ENCODE measurements around the gene L1TD1. TPM values are rescaled to one million over a fixed set of nuclear protein-coding genes. Genes with fewer than 3 reads are reported as not detected.
"Not testable (repeated sequence)": the region's sequence is repeated elsewhere in the genome, so short reads cannot be mapped to it uniquely, and the experiment has no call there.

The L1TD1 gene
- total RNA-seq, 1 donor = under 0.01 TPM

- no peak for DNase-seq (ENCODE audit: low read depth)
- H3K4me3 ChIP-seq (ENCODE audit: low read depth, low read length) = no peak overlapping the region
- TF ChIP-seq CTCF (IDR thresholded peaks at IDR 0.05; ENCODE audit: insufficient read depth, low read length) = no peak
Measured at GRCh38 chr1:62178372-62178771, 16.3 kb upstream of the L1TD1 start.

- H3K4me3 ChIP-seq (ENCODE audit: low read depth, low read length); DNase-seq (ENCODE audit: low read depth): not testable (repeated sequence)
Measured at GRCh38 chr1:62180054-62180453, 14.6 kb upstream of the L1TD1 start.

- DNase-seq (ENCODE audit: low read depth) = no peak
- no peak overlapping the region for H3K4me3 ChIP-seq (ENCODE audit: low read depth, low read length)
- no peak for TF ChIP-seq CTCF (IDR thresholded peaks at IDR 0.05; ENCODE audit: insufficient read depth, low read length)
Measured at GRCh38 chr1:62180639-62181038, 14.0 kb upstream of the L1TD1 start.

- no peak for TF ChIP-seq CTCF (IDR thresholded peaks at IDR 0.05; ENCODE audit: insufficient read depth, low read length)
- no peak for DNase-seq (ENCODE audit: low read depth)
- H3K4me3 ChIP-seq (ENCODE audit: low read depth, low read length) = no peak overlapping the region
Measured at GRCh38 chr1:62181532-62181931, 13.1 kb upstream of the L1TD1 start.

GRCh38 chr1:62182157-62182556, 12.5 kb upstream of the L1TD1 start:
- not testable (repeated sequence) for H3K4me3 ChIP-seq (ENCODE audit: low read depth, low read length); DNase-seq (ENCODE audit: low read depth)

GRCh38 chr1:62183164-62184020, 11.3 kb upstream of the L1TD1 start:
- H3K4me3 ChIP-seq (ENCODE audit: low read depth, low read length); DNase-seq (ENCODE audit: low read depth): not testable (repeated sequence)

- DNase-seq (ENCODE audit: low read depth) = no peak
- no peak overlapping the region for H3K4me3 ChIP-seq (ENCODE audit: low read depth, low read length)
- TF ChIP-seq CTCF (IDR thresholded peaks at IDR 0.05; ENCODE audit: insufficient read depth, low read length) = no peak
Measured at GRCh38 chr1:62184336-62184735, 10.3 kb upstream of the L1TD1 start.

GRCh38 chr1:62185233-62185632, 9.4 kb upstream of the L1TD1 start:
- DNase-seq (ENCODE audit: low read depth); H3K4me3 ChIP-seq (ENCODE audit: low read depth, low read length): not testable (repeated sequence)

- H3K4me3 ChIP-seq (ENCODE audit: low read depth, low read length) = no peak overlapping the region
- no peak for DNase-seq (ENCODE audit: low read depth)
- no peak for TF ChIP-seq CTCF (IDR thresholded peaks at IDR 0.05; ENCODE audit: insufficient read depth, low read length)
Measured at GRCh38 chr1:62185677-62186076, 9.0 kb upstream of the L1TD1 start.
